ENCODE data around the gene NBPF12.
"Not testable (repeated sequence)": the region's sequence is repeated elsewhere in the genome, so short reads cannot be mapped to it uniquely, and the experiment has no call there.

DNA sequence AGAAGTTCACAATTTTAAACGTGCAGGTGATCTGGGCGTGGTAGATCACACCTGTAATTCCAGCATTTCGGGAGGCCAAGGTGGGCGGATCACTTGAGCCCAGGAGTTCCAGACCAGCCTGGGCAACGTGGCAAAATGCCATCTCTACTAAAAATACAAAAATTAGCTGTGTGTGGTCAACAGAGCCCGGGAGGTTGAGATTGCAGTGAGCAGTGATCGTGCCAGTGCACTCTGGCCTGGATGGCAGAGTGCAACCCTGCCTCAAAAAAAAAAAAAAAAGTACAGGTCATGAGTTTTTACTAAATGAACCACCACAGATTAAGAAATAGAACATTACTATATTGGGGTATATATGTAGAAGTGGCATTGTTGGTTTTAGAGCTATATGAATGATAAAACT, 2.2 kb downstream of the NBPF12 start:
- TF ChIP-seq EZH2 (IDR thresholded peaks at IDR 0.05; ENCODE audit: insufficient read depth, poor library complexity, severe bottlenecking); EZH2phosphoT487 (IDR thresholded peaks at IDR 0.05; ENCODE audit: insufficient read depth, low read depth): not testable (repeated sequence)
